Skin of body (tissue), 2 donors: ENCODE data around the gene CCDC39. TPM values are rescaled to one million over a fixed set of nuclear protein-coding genes. Genes with fewer than 3 reads are reported as not detected.
"Not testable (repeated sequence)": the region's sequence is repeated elsewhere in the genome, so short reads cannot be mapped to it uniquely, and the experiment has no call there.

Experiments
- DNase-seq: peaks from one replicate; lab custom pipeline; 2025; lab: John Stamatoyannopoulos, UW
- total RNA-seq: library from RNA; depleted of rRNA; stranded (reverse); fragments of >200 nt; gene quantifications from one replicate; pipeline ENCODE4 v1.2.3, GENCODE V29; 2014

The CCDC39 gene
- total RNA-seq, 1 donor from 2014 or later = not detected

DNA sequence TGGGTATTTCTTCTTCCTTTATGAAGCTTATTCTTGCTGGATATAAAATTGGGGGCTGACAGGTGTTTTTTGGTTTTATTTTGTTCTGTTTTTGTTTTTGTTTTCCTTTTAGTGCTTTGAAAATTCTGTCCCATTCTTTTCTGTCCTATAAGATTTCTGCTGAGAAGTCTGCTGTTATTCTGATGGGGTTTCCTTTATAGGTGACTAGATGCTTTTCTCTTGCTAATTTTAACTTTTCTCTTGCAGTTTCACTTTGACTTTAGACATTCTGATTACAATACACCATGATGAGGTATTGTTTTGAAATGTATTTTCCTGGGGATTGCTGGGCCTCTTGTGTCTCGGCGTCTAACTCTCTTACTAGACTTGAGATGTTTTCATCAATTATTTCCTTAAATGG is 54.6 kb downstream of the CCDC39 start:
- no peak for DNase-seq

DNA sequence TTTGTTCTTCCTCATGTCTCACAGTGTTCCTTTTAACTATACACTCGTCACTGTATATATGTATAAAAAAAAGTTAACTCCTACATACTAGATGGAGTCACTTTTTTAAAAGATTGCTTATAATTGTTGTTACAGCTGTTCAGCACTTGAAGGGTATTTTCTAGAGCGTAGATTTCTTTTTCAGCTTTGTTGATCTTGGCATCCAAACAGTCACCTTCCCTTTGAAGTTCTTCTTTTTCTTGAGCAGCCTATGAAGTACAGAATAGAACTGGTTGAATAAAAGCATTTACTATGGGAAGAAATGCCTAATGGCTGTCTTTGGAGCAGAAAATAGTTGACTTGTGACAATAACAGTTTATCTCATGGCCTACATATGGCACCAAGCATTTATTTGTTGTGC is 59.6 kb downstream of the CCDC39 start:
- DNase-seq = no peak

DNA sequence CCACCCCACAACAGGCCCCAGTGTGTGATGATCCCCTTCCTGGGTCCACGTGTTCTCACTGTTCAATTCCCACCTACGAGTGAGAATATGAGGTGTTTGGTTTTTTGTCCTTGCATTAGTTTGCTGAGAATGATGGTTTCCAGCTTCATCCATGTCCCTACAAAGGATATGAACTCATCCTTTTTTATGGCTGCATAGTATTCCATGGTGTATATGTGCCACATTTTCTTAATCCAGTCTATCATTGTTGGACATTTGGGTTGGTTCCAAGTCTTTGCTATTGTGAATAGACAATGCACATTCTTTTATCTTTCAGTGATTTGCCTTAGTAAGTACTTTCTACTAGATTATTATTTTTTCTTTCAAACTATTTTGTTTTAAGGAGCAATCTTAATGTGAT is 60.7 kb downstream of the CCDC39 start:
- not testable (repeated sequence) for DNase-seq

GRCh38 chr3:180617049-180617448 is 62.2 kb downstream of the CCDC39 start:
- DNase-seq = no peak

DNA sequence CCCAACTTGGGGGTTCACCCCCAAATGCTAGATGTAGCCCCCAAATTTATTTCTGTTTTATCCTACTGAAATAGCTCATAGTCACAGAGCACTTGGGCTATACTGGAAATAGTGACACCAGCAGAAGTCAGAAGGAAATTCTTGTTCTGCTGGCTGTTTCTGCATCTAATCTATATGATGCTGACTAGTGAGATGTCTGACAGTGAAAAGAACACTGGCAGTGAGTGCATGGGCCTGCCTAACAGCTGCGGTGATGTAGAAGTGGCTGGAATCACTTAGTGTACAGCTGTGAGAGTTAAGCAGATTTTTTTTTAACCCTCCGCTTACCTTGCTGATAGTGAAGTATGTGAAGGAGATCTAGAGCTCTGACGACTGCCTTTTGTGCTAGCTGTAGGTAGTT is 63.3 kb downstream of the CCDC39 start:
- peak; percentile 42 for DNase-seq

DNA sequence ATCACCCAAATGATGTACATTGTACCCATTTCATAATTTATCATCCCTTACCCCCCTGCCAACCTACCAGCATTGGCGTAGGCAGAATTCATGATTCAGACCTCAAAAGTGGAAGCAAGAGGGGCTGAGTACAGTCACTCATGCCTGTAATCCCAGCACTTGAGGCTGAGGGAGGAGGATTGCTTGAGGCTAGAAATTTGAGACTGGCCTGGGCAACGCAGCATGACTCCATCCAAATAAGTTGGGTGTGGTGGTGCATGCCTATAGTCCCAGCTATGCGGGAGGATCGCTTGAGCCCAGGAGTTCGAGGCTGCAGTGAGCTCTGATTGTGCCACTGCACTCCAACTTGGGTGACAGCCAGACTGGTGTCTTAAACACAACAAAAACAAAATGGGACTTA is 66.9 kb downstream of the CCDC39 start:
- no peak for DNase-seq

GRCh38 chr3:180611006-180611405 is 68.3 kb downstream of the CCDC39 start:
- no peak for DNase-seq

- DNase-seq = peak; percentile 94
Measured at GRCh38 chr3:180601688-180602666, 77.3 kb downstream of the CCDC39 start, which contains the start of gene TTC14. Gene TTC14, plus strand, starts transcription at chr3:180602163. Its CDS starts 99 bp downstream, at chr3:180602262.

GRCh38 chr3:180600473-180600872 is 78.8 kb downstream of the CCDC39 start:
- DNase-seq = no peak

DNA sequence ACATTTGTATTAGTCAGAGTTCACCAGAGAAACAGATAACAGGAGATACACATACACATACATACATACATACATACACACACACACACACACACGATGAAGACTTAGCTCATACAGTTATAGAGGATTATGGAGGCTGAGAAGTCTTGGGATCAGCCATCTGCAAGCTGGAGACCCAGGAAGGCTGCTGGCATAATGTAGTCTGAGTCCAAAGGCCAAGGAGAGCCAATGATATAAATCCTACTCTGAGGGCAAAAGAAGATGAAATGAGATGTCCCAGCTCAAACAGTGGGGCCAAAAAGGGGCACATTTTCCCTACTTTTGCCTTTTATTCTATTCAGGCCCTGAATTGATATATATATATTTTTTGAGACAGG is 83.7 kb downstream of the CCDC39 start:
- no peak for DNase-seq

- DNase-seq = no peak
Measured at GRCh38 chr3:180594631-180595558, 84.4 kb downstream of the CCDC39 start.

DNA sequence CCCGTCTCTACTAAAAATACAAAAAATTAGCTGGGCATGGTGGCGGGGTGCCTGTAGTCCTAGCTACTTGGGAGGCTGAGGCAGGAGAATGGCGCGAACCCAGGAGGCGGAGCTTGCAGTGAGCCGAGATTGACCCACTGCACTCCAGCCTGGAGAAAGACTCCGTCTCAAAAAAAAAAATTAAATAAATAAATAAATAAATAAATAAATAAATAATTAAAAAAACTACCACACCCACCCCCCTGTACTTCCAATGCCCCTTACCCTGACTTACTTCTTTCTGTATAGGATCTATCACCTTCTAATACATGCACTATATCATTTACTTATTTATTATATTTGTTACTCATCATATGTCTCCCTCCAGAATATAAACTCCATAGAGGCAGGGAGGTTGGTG is 85.7 kb downstream of the CCDC39 start:
- DNase-seq = not testable (repeated sequence)

DNA sequence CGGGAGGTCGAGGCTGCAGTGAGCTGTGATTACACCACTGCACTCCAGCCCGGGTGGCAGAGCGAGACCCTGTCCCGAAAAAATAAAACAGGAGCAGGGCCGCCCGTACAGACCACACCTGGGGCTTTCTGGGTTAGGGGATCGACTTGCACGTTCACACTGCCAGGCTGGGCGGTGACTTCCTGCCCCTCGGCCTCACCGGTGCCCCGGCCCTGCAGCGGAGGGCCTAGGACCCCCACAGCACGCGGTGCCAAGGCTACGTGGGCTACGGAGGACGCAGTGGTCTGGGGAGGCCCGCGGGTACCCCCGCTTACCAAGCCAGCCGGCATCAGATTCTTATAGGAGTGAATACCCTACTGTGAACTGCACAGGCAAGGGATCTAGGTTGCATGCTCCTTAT is 88.9 kb downstream of the CCDC39 start:
- no peak for DNase-seq

- DNase-seq = no peak
Measured at GRCh38 chr3:180580934-180581333, 98.4 kb downstream of the CCDC39 start.

- DNase-seq = no peak
Measured at GRCh38 chr3:180575571-180575970, 103.7 kb downstream of the CCDC39 start.

DNA sequence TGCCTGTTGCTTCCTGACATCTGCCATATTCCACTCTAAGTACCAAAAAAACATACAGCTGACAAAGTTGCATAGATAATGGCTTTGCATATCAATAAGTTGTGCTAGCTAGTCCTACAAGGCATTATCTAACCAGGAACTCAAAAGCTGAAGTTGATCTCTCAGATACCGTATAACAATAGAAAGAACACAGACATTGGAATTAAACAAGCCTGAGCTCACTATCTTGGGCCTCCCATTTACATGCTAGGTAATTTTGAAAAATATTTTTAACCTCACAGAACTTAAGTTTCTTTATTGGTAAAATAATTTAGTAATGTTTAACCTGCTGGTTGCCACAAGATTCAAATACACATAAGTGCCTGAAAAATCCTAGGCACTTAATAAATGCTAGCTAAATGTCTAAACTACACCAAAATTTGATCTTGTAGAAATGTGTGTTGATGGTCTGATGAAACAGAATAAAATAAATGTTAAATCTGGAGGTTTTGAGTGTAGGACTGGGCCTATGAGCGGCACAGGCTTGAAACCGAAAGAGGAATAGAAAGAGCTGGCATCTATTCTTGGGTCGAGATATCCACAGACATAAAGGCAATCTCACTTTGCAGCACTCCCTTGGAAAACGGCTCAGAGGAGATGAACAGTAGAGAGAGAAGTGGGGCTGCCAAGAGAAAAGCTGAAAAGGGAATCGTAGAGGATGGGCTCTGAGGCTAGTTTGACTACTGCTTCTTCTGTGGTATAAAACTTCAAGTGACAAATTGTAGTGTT is 107.3 kb downstream of the CCDC39 start:
- no peak for DNase-seq

DNA sequence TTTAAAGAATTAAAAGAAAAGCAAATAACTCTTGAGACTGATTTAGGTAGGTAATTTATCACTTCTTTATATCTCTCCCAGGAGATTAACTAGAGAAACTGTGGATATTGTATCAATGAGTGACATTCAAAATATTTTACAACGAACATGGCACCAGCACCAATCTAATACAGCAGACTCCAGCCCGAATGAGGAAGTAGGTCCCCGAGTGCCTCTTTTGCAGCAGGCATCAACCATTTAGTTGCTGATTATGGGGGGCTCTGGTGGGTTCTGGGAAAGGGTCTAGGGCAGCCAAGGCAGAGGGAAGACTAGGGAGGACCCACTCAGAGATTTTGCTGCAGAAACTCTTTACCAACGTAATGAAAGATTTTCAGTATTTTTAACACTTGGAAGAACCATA is 109.1 kb downstream of the CCDC39 start:
- DNase-seq = no peak

DNA sequence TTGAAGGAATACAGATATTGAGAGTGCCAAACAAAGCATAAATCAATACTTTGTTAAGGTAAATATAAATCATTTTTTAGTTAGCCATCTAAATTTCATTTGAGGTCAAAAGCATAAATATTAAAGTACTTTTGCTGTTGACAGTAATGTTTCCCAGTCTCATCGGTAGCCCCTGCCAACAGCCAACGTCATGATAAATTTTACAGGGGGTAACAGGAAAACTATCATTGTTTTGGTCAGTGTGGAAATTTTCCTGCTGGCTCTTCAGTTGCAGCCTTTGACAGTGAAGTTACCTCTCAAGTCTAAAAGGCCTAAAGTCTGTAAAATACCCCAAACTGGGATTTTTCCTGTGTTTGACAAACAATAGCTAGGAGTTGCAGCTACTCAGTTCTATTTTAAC is 114.6 kb downstream of the CCDC39 start:
- no peak for DNase-seq
